Upper lobe of right lung (tissue), 1 donor: ENCODE data around the gene NRP2. TPM values are rescaled to one million over a fixed set of nuclear protein-coding genes. Genes with fewer than 3 reads are reported as not detected.

Source experiments
- ATAC-seq: fragments of 200-7000 bp; cut with Tn5 transposase; one replicate; pipeline ENCODE4 v1.9.1; 2020; ENCODE audit warnings: mild to moderate bottlenecking, moderate library complexity
- DNase-seq: peaks from one replicate; pipeline ENCODE4 v3.0.0-alpha.2; 2020
- H3K27ac ChIP-seq: fragments of 200-600 bp; one replicate; pipeline ENCODE4 v1.8.0; 2022
- H3K27me3 ChIP-seq: fragments of 200-600 bp; one replicate; pipeline ENCODE4 v1.8.0; 2022; ENCODE audit warnings: mild to moderate bottlenecking
- H3K36me3 ChIP-seq: fragments of 200-600 bp; one replicate; pipeline ENCODE4 v1.8.0; 2022
- H3K4me1 ChIP-seq: fragments of 200-600 bp; one replicate; pipeline ENCODE4 v1.8.0; 2022
- H3K4me3 ChIP-seq: fragments of 200-600 bp; one replicate; pipeline ENCODE4 v1.8.0; 2022; ENCODE audit warnings: mild to moderate bottlenecking
- H3K9me3 ChIP-seq: fragments of 200-600 bp; one replicate; pipeline ENCODE4 v1.8.0; 2022
- CTCF ChIP-seq: fragments of 200-600 bp; IDR thresholded peaks from one replicate; pipeline ENCODE4 v1.8.0; 2022; ENCODE audit warnings: antibody characterized with exemption
- intact Hi-C: fragments of 100-400 bp; cut with DNase I; formaldehyde crosslinking; loops from one replicate; pipeline ENCODE4 v1.11.0; 2022
- total RNA-seq: library from RNA; stranded (reverse); fragmentation: NEBNext Ultra II Directional; extraction: Animal tissue kit (Norgen Biotek cat#: 25700); gene quantifications from one replicate; pipeline ENCODE4 v1.2.1, GENCODE V29; 2021
- donor health status: DM: no; HTN: yes; CAD: no; lungs with severe emphysema.

The NRP2 gene
- total RNA-seq, 1 donor from 2014 or later, result 75.3 TPM

- TF ChIP-seq CTCF, result no peak
- ATAC-seq (no peak), DNase-seq (no peak)
- Histone ChIP-seq H3K36me3 (no peaks in the 10 kb centered on the region), H3K9me3 (no peaks in the 10 kb centered on the region), H3K27me3 (no peaks in the 10 kb centered on the region), H3K4me3 (no peak overlapping the region), H3K27ac (no peak overlapping the region), H3K4me1 (no peaks in the 10 kb centered on the region)
- intact Hi-C loops, result no loop called here
Observed at GRCh38 chr2:205673312-205673711, 9.0 kb upstream of the NRP2 start.

- Histone ChIP-seq H3K4me1 (no peaks in the 10 kb centered on the region), H3K27me3 (no peaks in the 10 kb centered on the region), H3K4me3 (no peak overlapping the region), H3K27ac (no peak overlapping the region), H3K36me3 (no peaks in the 10 kb centered on the region), H3K9me3 (no peaks in the 10 kb centered on the region)
- DNase-seq (no peak), ATAC-seq (peak; percentile 61)
- peak; percentile 76 for TF ChIP-seq CTCF
- intact Hi-C loops, result no loop called here
Observed at GRCh38 chr2:205675861-205676516, 6.3 kb upstream of the NRP2 start.

GRCh38 chr2:205678541-205679142 is 3.7 kb upstream of the NRP2 start:
- H3K27ac ChIP-seq, result no peak overlapping the region
- intact Hi-C loops, result no loop called here
- no peaks in the 10 kb centered on the region for H3K27me3 ChIP-seq
- DNase-seq (no peak), ATAC-seq (no peak)
- H3K4me1 ChIP-seq, result peaks cover 4% of the 10 kb centered on the region
- H3K4me3 ChIP-seq, result no peak overlapping the region
- no peak for TF ChIP-seq CTCF
- no peaks in the 10 kb centered on the region for H3K36me3 ChIP-seq
- no peaks in the 10 kb centered on the region for H3K9me3 ChIP-seq

- peaks cover 8% of the 10 kb centered on the region for H3K4me1 ChIP-seq
- no peaks in the 10 kb centered on the region for H3K36me3 ChIP-seq
- H3K9me3 ChIP-seq, result no peaks in the 10 kb centered on the region
- no peaks in the 10 kb centered on the region for H3K27me3 ChIP-seq
- TF ChIP-seq CTCF, result no peak
- no peak overlapping the region for H3K27ac ChIP-seq
- intact Hi-C loops, result no loop called here
- DNase-seq, result no peak
- ATAC-seq, result no peak
- H3K4me3 ChIP-seq, result no peak overlapping the region
Observed at GRCh38 chr2:205679410-205680009, 2.8 kb upstream of the NRP2 start.

- peaks cover 10% of the 10 kb centered on the region for H3K4me1 ChIP-seq
- DNase-seq (no peak), ATAC-seq (peak; percentile 64)
- H3K4me3 ChIP-seq, result no peak overlapping the region
- H3K36me3 ChIP-seq, result no peaks in the 10 kb centered on the region
- no peak overlapping the region for H3K27ac ChIP-seq
- no peaks in the 10 kb centered on the region for H3K27me3 ChIP-seq
- intact Hi-C loops, result no loop called here
- TF ChIP-seq CTCF, result peak; percentile 67
- no peaks in the 10 kb centered on the region for H3K9me3 ChIP-seq
Observed at GRCh38 chr2:205680067-205680466, 2.2 kb upstream of the NRP2 start.
